B cell (primary cell): Measurements from ENCODE around the gene IRX5.
A peak's percentile ranks its signal among the peaks of the same experiment; 100 is the strongest.

Source experiments
- EZH2 ChIP-seq: IDR thresholded peaks from 2 replicates; pipeline ENCODE4 v1.6.1; 2012; ENCODE audit warnings: borderline replicate concordance, low read depth, mild to moderate bottlenecking, moderate library complexity, low read length; ENCODE audit not compliant: insufficient read depth, poor library complexity, severe bottlenecking
- TF ChIP-seq, protein P1 (sequence below): fragments of 200-600 bp; IDR thresholded peaks from one replicate; pipeline ENCODE4 v1.8.0; 2022; ENCODE audit warnings: antibody characterized with exemption, mild to moderate bottlenecking

DNA sequence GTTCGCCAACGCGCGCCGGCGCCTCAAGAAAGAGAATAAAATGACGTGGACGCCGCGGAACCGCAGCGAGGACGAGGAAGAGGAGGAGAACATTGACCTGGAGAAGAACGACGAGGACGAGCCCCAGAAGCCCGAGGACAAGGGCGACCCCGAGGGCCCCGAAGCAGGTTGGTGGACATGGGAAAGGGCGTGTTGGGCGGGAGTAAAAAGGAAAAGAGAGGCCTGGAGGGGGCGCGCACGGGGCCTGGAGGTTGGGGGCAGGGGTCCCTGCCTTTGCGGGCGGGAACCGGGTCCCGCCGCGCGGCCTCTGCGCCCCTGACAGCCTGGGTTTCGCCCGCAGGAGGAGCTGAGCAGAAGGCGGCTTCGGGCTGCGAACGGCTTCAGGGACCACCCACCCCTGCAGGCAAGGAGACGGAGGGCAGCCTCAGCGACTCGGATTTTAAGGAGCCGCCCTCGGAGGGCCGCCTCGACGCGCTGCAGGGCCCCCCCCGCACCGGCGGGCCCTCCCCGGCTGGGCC is 2.1 kb downstream of the IRX5 start:
- TF ChIP-seq, protein P1, sequence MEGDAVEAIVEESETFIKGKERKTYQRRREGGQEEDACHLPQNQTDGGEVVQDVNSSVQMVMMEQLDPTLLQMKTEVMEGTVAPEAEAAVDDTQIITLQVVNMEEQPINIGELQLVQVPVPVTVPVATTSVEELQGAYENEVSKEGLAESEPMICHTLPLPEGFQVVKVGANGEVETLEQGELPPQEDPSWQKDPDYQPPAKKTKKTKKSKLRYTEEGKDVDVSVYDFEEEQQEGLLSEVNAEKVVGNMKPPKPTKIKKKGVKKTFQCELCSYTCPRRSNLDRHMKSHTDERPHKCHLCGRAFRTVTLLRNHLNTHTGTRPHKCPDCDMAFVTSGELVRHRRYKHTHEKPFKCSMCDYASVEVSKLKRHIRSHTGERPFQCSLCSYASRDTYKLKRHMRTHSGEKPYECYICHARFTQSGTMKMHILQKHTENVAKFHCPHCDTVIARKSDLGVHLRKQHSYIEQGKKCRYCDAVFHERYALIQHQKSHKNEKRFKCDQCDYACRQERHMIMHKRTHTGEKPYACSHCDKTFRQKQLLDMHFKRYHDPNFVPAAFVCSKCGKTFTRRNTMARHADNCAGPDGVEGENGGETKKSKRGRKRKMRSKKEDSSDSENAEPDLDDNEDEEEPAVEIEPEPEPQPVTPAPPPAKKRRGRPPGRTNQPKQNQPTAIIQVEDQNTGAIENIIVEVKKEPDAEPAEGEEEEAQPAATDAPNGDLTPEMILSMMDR, result no peak
- TF ChIP-seq EZH2, result peak; percentile 64
